ENCODE measurements around the gene NLGN1. TPM values are rescaled to one million over a fixed set of nuclear protein-coding genes. Genes with fewer than 3 reads are reported as not detected.

NLGN1 gene
- polyA plus RNA-seq, 1 donor from 2014 or later = 2.7 TPM

GRCh38 chr3:174325171-174325570, 927.6 kb downstream of the NLGN1 start:
- peaks cover 7% of the 10 kb centered on the region for H3F3A ChIP-seq (ENCODE audit: insufficient read depth, low read length, poor library complexity, severe bottlenecking)
- H3K9me2 ChIP-seq (ENCODE audit: insufficient read depth, low read length) = no peaks in the 10 kb centered on the region
- no peaks in the 10 kb centered on the region for H4K20me1 ChIP-seq (ENCODE audit: insufficient read depth)
- H3K27me3 ChIP-seq (ENCODE audit: insufficient read depth, low read depth, low read length) = no peaks in the 10 kb centered on the region
- no peak overlapping the region for H3K27ac ChIP-seq (ENCODE audit: low read length)
- no peak overlapping the region for H3K4me3 ChIP-seq (ENCODE audit: low read length)
- no peak for TF ChIP-seq EP300 (conservative IDR thresholded peaks at IDR 0.05; ENCODE audit: poor library complexity, severe bottlenecking)
- TF ChIP-seq EZH2 (IDR thresholded peaks at IDR 0.05; ENCODE audit: borderline replicate concordance, insufficient read depth, low read length, poor library complexity, severe bottlenecking) = no peak
- no peak for TF ChIP-seq CTCF (IDR thresholded peaks at IDR 0.05; ENCODE audit: poor library complexity, severe bottlenecking)
- no peak for TF ChIP-seq SMC3 (conservative IDR thresholded peaks at IDR 0.05; ENCODE audit: poor library complexity)
- no peak for TF ChIP-seq RAD21 (conservative IDR thresholded peaks at IDR 0.05)
- no peak for TF ChIP-seq TAF1 (IDR thresholded peaks at IDR 0.05; ENCODE audit: low read depth)
- no peak for TF ChIP-seq REST (IDR thresholded peaks at IDR 0.05; ENCODE audit: borderline replicate concordance)
- no peak for TF ChIP-seq POLR2AphosphoS5 (IDR thresholded peaks at IDR 0.05)
- TF ChIP-seq MXI1 (conservative IDR thresholded peaks at IDR 0.05; ENCODE audit: poor library complexity, severe bottlenecking) = no peak
- no peaks in the 10 kb centered on the region for H3K36me3 ChIP-seq (ENCODE audit: insufficient read depth, low read length)
- H2AFZ ChIP-seq (ENCODE audit: low read depth, low read length) = no peak overlapping the region
- H3K9ac ChIP-seq (ENCODE audit: low read length) = no peak overlapping the region
- no peak overlapping the region for H3K4me2 ChIP-seq (ENCODE audit: low read length)
- no peaks in the 10 kb centered on the region for H3K9me3 ChIP-seq (ENCODE audit: low read length)
- H3K79me2 ChIP-seq (replicated peaks; ENCODE audit: insufficient read depth, low read length) = no peaks in the 10 kb centered on the region

- no peaks in the 10 kb centered on the region for H4K20me1 ChIP-seq (ENCODE audit: insufficient read depth)
- no peaks in the 10 kb centered on the region for H3K27me3 ChIP-seq (ENCODE audit: insufficient read depth, low read depth, low read length)
- no peaks in the 10 kb centered on the region for H3K36me3 ChIP-seq (ENCODE audit: insufficient read depth, low read length)
- no peak overlapping the region for H3K27ac ChIP-seq (ENCODE audit: low read length)
- TF ChIP-seq CTCF (IDR thresholded peaks at IDR 0.05; ENCODE audit: poor library complexity, severe bottlenecking) = no peak
- no peak for TF ChIP-seq MXI1 (conservative IDR thresholded peaks at IDR 0.05; ENCODE audit: poor library complexity, severe bottlenecking)
- no peak for TF ChIP-seq TAF1 (IDR thresholded peaks at IDR 0.05; ENCODE audit: low read depth)
- no peak for TF ChIP-seq SMC3 (conservative IDR thresholded peaks at IDR 0.05; ENCODE audit: poor library complexity)
- no peak for TF ChIP-seq EP300 (conservative IDR thresholded peaks at IDR 0.05; ENCODE audit: poor library complexity, severe bottlenecking)
- no peak for TF ChIP-seq POLR2AphosphoS5 (IDR thresholded peaks at IDR 0.05)
- no peak for TF ChIP-seq EZH2 (IDR thresholded peaks at IDR 0.05; ENCODE audit: borderline replicate concordance, insufficient read depth, low read length, poor library complexity, severe bottlenecking)
- TF ChIP-seq RAD21 (conservative IDR thresholded peaks at IDR 0.05) = no peak
- no peak for TF ChIP-seq REST (IDR thresholded peaks at IDR 0.05; ENCODE audit: borderline replicate concordance)
- peaks cover 7% of the 10 kb centered on the region for H3F3A ChIP-seq (ENCODE audit: insufficient read depth, low read length, poor library complexity, severe bottlenecking)
- no peaks in the 10 kb centered on the region for H3K79me2 ChIP-seq (replicated peaks; ENCODE audit: insufficient read depth, low read length)
- H3K9me3 ChIP-seq (ENCODE audit: low read length) = no peaks in the 10 kb centered on the region
- H3K4me2 ChIP-seq (ENCODE audit: low read length) = no peak overlapping the region
- H3K4me3 ChIP-seq (ENCODE audit: low read length) = no peak overlapping the region
- no peaks in the 10 kb centered on the region for H3K9me2 ChIP-seq (ENCODE audit: insufficient read depth, low read length)
- no peak overlapping the region for H3K9ac ChIP-seq (ENCODE audit: low read length)
- no peak overlapping the region for H2AFZ ChIP-seq (ENCODE audit: low read depth, low read length)
These were observed 928.5 kb downstream of the NLGN1 start for GRCh38 chr3:174325834-174326700.

Measured in neural cell (in vitro differentiated cells).